HepG2 (cell line): Measurements from ENCODE around the gene CDC20.
"Not testable (repeated sequence)": the region's sequence is repeated elsewhere in the genome, so short reads cannot be mapped to it uniquely, and the experiment has no call there.

Source experiments
- BHLHE40 ChIP-seq: IDR thresholded peaks from 2 replicates; pipeline ENCODE4 v1.6.1; 2011; ENCODE audit warnings: low read length, improper control_type of control experiment
- CTCF ChIP-seq: sonication (generic); formaldehyde crosslinking; IDR thresholded peaks from 2 replicates; pipeline ENCODE4 v1.5.0; 2020; ENCODE audit warnings: mild to moderate bottlenecking, missing genetic modification reagents, moderate library complexity
- EZH2 ChIP-seq: conservative IDR thresholded peaks from 2 replicates; pipeline ENCODE4 v1.6.1; 2012; ENCODE audit warnings: mild to moderate bottlenecking, low read depth, low read length, moderate library complexity
- GMEB2 ChIP-seq: IDR thresholded peaks from 2 replicates; pipeline ENCODE4 v1.6.1; 2016; ENCODE audit warnings: missing biosample characterization, missing genetic modification reagents, low read depth
- HNRNPK ChIP-seq: fragments of 200-400 bp; formaldehyde crosslinking; IDR thresholded peaks from 2 replicates; pipeline ENCODE4 v1.6.1; 2018; ENCODE audit warnings: low read length, low read depth, moderate library complexity, mild to moderate bottlenecking; ENCODE audit not compliant: poor library complexity, severe bottlenecking
- PHF5A ChIP-seq: IDR thresholded peaks from one replicate; pipeline ENCODE4 v1.6.1; 2018; ENCODE audit warnings: low read depth, missing genetic modification reagents; ENCODE audit not compliant: unreplicated experiment
- POLR2AphosphoS5 ChIP-seq: IDR thresholded peaks from 2 replicates; pipeline ENCODE4 v1.6.1; 2012; ENCODE audit warnings: low read depth, low read length
- SKIL ChIP-seq: sonication (generic); formaldehyde crosslinking; IDR thresholded peaks from 2 replicates; pipeline ENCODE4 v1.8.0; 2022; ENCODE audit warnings: missing genetic modification reagents, mild to moderate bottlenecking, moderate library complexity, borderline replicate concordance
- XBP1 ChIP-seq: sonication (generic); formaldehyde crosslinking; IDR thresholded peaks from 2 replicates; pipeline ENCODE4 v1.5.0; 2020; ENCODE audit warnings: missing genetic modification reagents
- ZFP36L1 ChIP-seq: sonication (generic); formaldehyde crosslinking; IDR thresholded peaks from 2 replicates; pipeline ENCODE4 v1.8.0; 2022; ENCODE audit warnings: mild to moderate bottlenecking, missing genetic modification reagents, moderate library complexity
- ZNF609 ChIP-seq: sonication (generic); formaldehyde crosslinking; IDR thresholded peaks from 2 replicates; pipeline ENCODE4 v1.4.0; 2020; ENCODE audit warnings: mild to moderate bottlenecking, missing genetic modification reagents, borderline replicate concordance

GRCh38 chr1:43369779-43370178 is 11.0 kb downstream of the CDC20 start:
- TF ChIP-seq HNRNPK; SKIL (CRISPR knock-in tag); ZNF609 (CRISPR knock-in tag); EZH2; XBP1 (CRISPR knock-in tag); PHF5A; BHLHE40; GMEB2 (CRISPR knock-in tag); POLR2AphosphoS5; CTCF (CRISPR knock-in tag); ZFP36L1 (CRISPR knock-in tag): not testable (repeated sequence)
